K562 (cell line): ENCODE data around the gene PGS1. TPM values are rescaled to one million over a fixed set of nuclear protein-coding genes. Genes with fewer than 3 reads are reported as not detected.
A peak's percentile ranks its signal among the peaks of the same experiment; 100 is the strongest.

Experiments used
- ATAC-seq: fragments of 200-7000 bp; cut with Tn5 transposase; 3 replicates; pipeline ENCODE4 v1.9.1; 2020; ENCODE audit warnings: moderate library complexity
- BruUV-seq: library from RNA; stranded (reverse); fragments of 400-500 nt; replicated peaks from 2 replicates; lab custom pipeline; 2021; lab: Mats Ljungman, UMichigan
- CTCF ChIA-PET: fragments of 300-600 bp; formaldehyde crosslinking; extraction: SDS; loops from one replicate; lab custom pipeline; 2021; ENCODE audit warnings: low intra/inter-chr PET ratio; lab: Yijun Ruan, JAX
- POLR2A ChIA-PET: fragments of 300-600, 350-650 bp; sonication (Branson Sonifier 250); formaldehyde crosslinking; extraction: SDS; loops from one replicate; lab custom pipeline; 2021; ENCODE audit warnings: antibody characterized with exemption, inconsistent platforms; lab: Yijun Ruan, JAX
- DNase-seq, 4 experiments: peaks; one replicate each; pipeline versions ENCODE4 v3.0.0 to v3.0.0-alpha.2; 2011 to 2018; ENCODE audit warnings: low spot score in 3 of 4, mixed read lengths in 3 of 4; ENCODE audit errors: extremely low read depth in 1 of 4
- FAIRE-seq: peaks from 2 replicates; lab custom pipeline; 2011; peaks lifted over from hg19 to GRCh38; lab: Jason Lieb, UNC
- H2AFZ ChIP-seq: 2 replicates; pipeline ENCODE4 v1.6.0; 2011; ENCODE audit warnings: low read depth, low read length, control low read depth, inconsistent platforms
- H3K27ac ChIP-seq: fragments of 200-600 bp; 3 replicates; pipeline ENCODE4 v1.8.0; 2011; ENCODE audit warnings: low read depth, mild to moderate bottlenecking, control low read depth, inconsistent platforms, low read length, moderate library complexity, mixed read lengths; ENCODE audit errors: extremely low read depth
- H3K27me3 ChIP-seq, 2 experiments: fragments of 300-600 bp in 1 of 2; 2 replicates in 1 of 2; 3 replicates in 1 of 2; pipeline versions ENCODE4 v1.6.0 to v1.8.0; 2011; ENCODE audit warnings: inconsistent platforms in 2 of 2, low read length in 2 of 2, mild to moderate bottlenecking in 1 of 2, mixed read lengths in 1 of 2, moderate library complexity in 1 of 2; ENCODE audit not compliant: control insufficient read depth in 2 of 2, insufficient read depth in 2 of 2
- H3K36me3 ChIP-seq: fragments of 300-600 bp; 3 replicates; pipeline ENCODE4 v1.8.0; 2011; ENCODE audit warnings: mild to moderate bottlenecking, low read length, inconsistent platforms; ENCODE audit not compliant: control insufficient read depth, insufficient read depth
- H3K4me1 ChIP-seq, 2 experiments: fragments of 200-600 bp in 1 of 2; replicated peaks in 1 of 2; 2 replicates in 1 of 2; 3 replicates in 1 of 2; pipeline versions ENCODE4 v1.5.1 to v1.8.0; 2011; ENCODE audit warnings: inconsistent platforms in 2 of 2, low read length in 2 of 2, mild to moderate bottlenecking in 1 of 2, mixed read lengths in 1 of 2, moderate library complexity in 1 of 2; ENCODE audit not compliant: control insufficient read depth in 2 of 2, insufficient read depth in 2 of 2
- H3K4me2 ChIP-seq: 2 replicates; pipeline ENCODE4 v1.6.1; 2011; ENCODE audit warnings: low read length, control low read depth, inconsistent platforms, mixed read lengths; ENCODE audit not compliant: insufficient read depth
- H3K4me3 ChIP-seq: fragments of 200-600 bp; sonication (generic), shearing (Covaris generic); 2 replicates; pipeline ENCODE4 v1.5.1; 2016; ENCODE audit warnings: control low read depth, inconsistent platforms
- H3K79me2 ChIP-seq: fragments of 200-600 bp; 3 replicates; pipeline ENCODE4 v1.8.0; 2011; ENCODE audit warnings: low read length, inconsistent platforms; ENCODE audit not compliant: control insufficient read depth, insufficient read depth
- H3K9ac ChIP-seq, 2 experiments: 2 replicates each; pipeline versions ENCODE4 v1.6.0 to v1.6.1; 2011; ENCODE audit warnings: low read depth in 2 of 2, low read length in 2 of 2, control low read depth in 1 of 2, inconsistent platforms in 1 of 2, mild to moderate bottlenecking in 1 of 2, mixed read lengths in 1 of 2; ENCODE audit not compliant: insufficient read depth in 1 of 2
- H3K9me1 ChIP-seq: one replicate; pipeline ENCODE4 v1.6.0; 2011; ENCODE audit warnings: inconsistent platforms, mild to moderate bottlenecking, low read length, moderate library complexity; ENCODE audit not compliant: control insufficient read depth, insufficient read depth
- H3K9me3 ChIP-seq: replicated peaks from 2 replicates; pipeline ENCODE4 v1.5.1; 2011; ENCODE audit warnings: low read depth, low read length, inconsistent platforms; ENCODE audit not compliant: control insufficient read depth, insufficient read depth
- H4K20me1 ChIP-seq: replicated peaks from 2 replicates; pipeline ENCODE4 v1.6.1; 2011; ENCODE audit warnings: low read length, inconsistent platforms, mixed read lengths; ENCODE audit not compliant: control insufficient read depth, insufficient read depth
- C11orf30 ChIP-seq: fragments of 450-650 bp; IDR thresholded peaks from 2 replicates; pipeline ENCODE4 v1.6.1; 2016; ENCODE audit warnings: low read depth, mild to moderate bottlenecking
- CEBPG ChIP-seq, 3 experiments: fragments of 200-800 bp in 1 of 3; sonication (Bioruptor generic) in 1 of 3; sonication (generic) in 1 of 3; formaldehyde crosslinking in 1 of 3; IDR thresholded peaks in 2 of 3; conservative IDR thresholded peaks in 1 of 3; 2 replicates each; pipeline versions ENCODE4 v1.6.1 to v1.8.0; 2016 to 2022; ENCODE audit warnings: missing compliant biosample characterization in 2 of 3, missing genetic modification characterization in 2 of 3, mild to moderate bottlenecking in 1 of 3, missing genetic modification reagents in 1 of 3
- ESRRA ChIP-seq: fragments of 450-650 bp; IDR thresholded peaks from 2 replicates; pipeline ENCODE4 v1.6.1; 2014; ENCODE audit warnings: low read depth, mild to moderate bottlenecking, moderate library complexity, borderline replicate concordance
- HDAC1 ChIP-seq, 2 experiments: fragments of 450-650 bp; IDR thresholded peaks; 2 replicates each; pipeline ENCODE4 v1.6.1; 2016 to 2017; ENCODE audit warnings: inconsistent platforms in 1 of 2, mild to moderate bottlenecking in 1 of 2, moderate library complexity in 1 of 2
- MAFG ChIP-seq: fragments of 450-650 bp; conservative IDR thresholded peaks from 2 replicates; pipeline ENCODE4 v1.6.1; 2016; ENCODE audit warnings: missing genetic modification characterization, missing compliant biosample characterization
- MNT ChIP-seq, 2 experiments: fragments of 450-650 bp; conservative IDR thresholded peaks; 2 replicates each; pipeline ENCODE4 v1.6.1; 2017; ENCODE audit warnings: mild to moderate bottlenecking in 2 of 2, moderate library complexity in 2 of 2
- PKNOX1 ChIP-seq: fragments of 450-650 bp; IDR thresholded peaks from 2 replicates; pipeline ENCODE4 v1.6.1; 2016
- SNIP1 ChIP-seq: fragments of 450-650 bp; IDR thresholded peaks from 2 replicates; pipeline ENCODE4 v1.7.1; 2017; ENCODE audit warnings: low read depth, mild to moderate bottlenecking
- TBL1XR1 ChIP-seq, 2 experiments: IDR thresholded peaks; 2 replicates each; pipeline ENCODE4 v1.6.1; 2012; ENCODE audit warnings: improper control_type of control experiment in 2 of 2, low read length in 2 of 2, mild to moderate bottlenecking in 1 of 2
- ZBTB49 ChIP-seq: sonication (generic); formaldehyde crosslinking; IDR thresholded peaks from 2 replicates; pipeline ENCODE4 v1.8.0; 2022; ENCODE audit warnings: missing genetic modification reagents, mild to moderate bottlenecking, borderline replicate concordance
- ZNF316 ChIP-seq: fragments of 450-650 bp; IDR thresholded peaks from 2 replicates; pipeline ENCODE4 v1.6.1; 2016
- ZNF76 ChIP-seq: fragments of 250-450 bp; sonication (Bioruptor Pico); IDR thresholded peaks from 2 replicates; pipeline ENCODE4 v1.4.0; 2020; ENCODE audit warnings: mild to moderate bottlenecking, moderate library complexity, borderline replicate concordance
- WGBS: fragments of 100-300 bp; shearing (Covaris generic); methylation state at CpG from one replicate; pipeline ENCODE4 v1.1.6; 2016; ENCODE audit warnings: low coverage, mixed read lengths; ENCODE audit not compliant: insufficient coverage; ENCODE audit errors: missing lambda C conversion rate; 5-methylcytosine and 5-hydroxymethylcytosine counted together
- in situ Hi-C: fragments of 300-500 bp; cut with MboI; formaldehyde crosslinking; loops from 4 replicates; pipeline ENCODE4 v1.15.0; 2018; ENCODE audit warnings: inconsistent platforms, mixed read lengths
- intact Hi-C: fragments of 100-400 bp; cut with micrococcal nuclease; formaldehyde crosslinking; loops from 2 replicates; pipeline ENCODE4 v1.14.2; 2022
- polyA plus RNA-seq, 8 experiments: library from polyadenylated mRNA; depleted of rRNA in 4 of 8; stranded (reverse) in 5 of 8; unstranded in 3 of 8; fragments of >200 nt; fragmentation: Nextera tagmentation in 2 of 8; fragmentation: Illumina TruSeq in 1 of 8; extraction: Ambion mirVana in 2 of 8; extraction: Trizol in 1 of 8; gene quantifications; 2 replicates each; pipeline versions ENCODE4 v1.2.1 to v1.2.3, GENCODE V29; 2011 to 2014; ENCODE audit warnings: inconsistent platforms in 1 of 8, missing spikeins in 1 of 8
- total RNA-seq, 7 experiments: library from RNA; depleted of rRNA in 6 of 7; stranded (reverse); fragments of >200 nt in 6 of 7; fragmentation: Illumina TruSeq in 2 of 7; extraction: Trizol in 2 of 7; gene quantifications; 2 replicates each; pipeline versions ENCODE4 v1.2.1 to v1.2.3, GENCODE V29; 2011 to 2021; ENCODE audit warnings: low replicate concordance in 1 of 7

The PGS1 gene
- total and polyA plus RNA-seq, 9 of the 15 experiments (the other 6 are each of a cell fraction or from before 2014, with no cell fraction given): 1.3 to 39.4 (median 22.3) TPM

GRCh38 chr17:78375401-78376151 is 2.9 kb upstream of the PGS1 start:
- Histone ChIP-seq H3K27ac (no peak overlapping the region), H3K36me3 (peaks cover 6% of the 10 kb centered on the region; the same call in 1 of the 3 replicates), H3K4me1 (peaks cover 10 to 18% of the 10 kb centered on the region in 2 experiments), H3K4me2 (no peak overlapping the region), H3K9me1 (peaks cover 4% of the 10 kb centered on the region), H4K20me1 (no peaks in the 10 kb centered on the region), H3K79me2 (peaks cover 22% of the 10 kb centered on the region), H3K4me3 (no peak overlapping the region), H2AFZ (no peak overlapping the region), H3K9ac (no peak overlapping the region), H3K27me3 (peaks cover 0 to 6% of the 10 kb centered on the region in 2 experiments; a peak in 2 of 5 replicates), H3K9me3 (no peaks in the 10 kb centered on the region)
- ATAC-seq (no peak), DNase-seq (no peak), FAIRE-seq (no peak)
- CTCF ChIA-PET: no interaction called here
- 34% methylated on average over 9 of the region's 9 CpGs for WGBS
- BruUV-seq: no TSS peak
- POLR2A ChIA-PET: interaction anchor here (0.5 to 1.4 kb wide), 3 partner anchors 10 to 195 kb away, joined by 3 to 4 read pairs (median 3); no protein-coding TSS in a partner anchor
- in situ Hi-C loops: no loop called here
- intact Hi-C loops: no loop called here
- TF ChIP-seq ESRRA (no peak), SNIP1 (no peak), TBL1XR1 (IDR thresholded peaks at IDR 0.05; ENCODE audit: low read length in 2 of 2) (no peak), HDAC1 (IDR thresholded peaks at IDR 0.05) (no peak), PKNOX1 (no peak), ZBTB49 (CRISPR knock-in tag) (no peak), MNT (conservative IDR thresholded peaks at IDR 0.05) (no peak), CEBPG (CRISPR knock-in tag; IDR thresholded peaks at IDR 0.05) (0 out of 2 replicates have a peak, but pooled peaks have one; percentile 29), CEBPG (tag; conservative IDR thresholded peaks at IDR 0.05 in 1 of 2, IDR thresholded peaks at IDR 0.05 in 1 of 2) (peak; percentile 80 to 81), ZNF316 (peak; percentile 80), ZNF76 (no peak), C11orf30 (peak; percentile 78), MAFG (tag) (peak; percentile 48)
